Colonic mucosa (tissue), 4 donors: ENCODE results near the gene ZDHHC14. TPM values are rescaled to one million over a fixed set of nuclear protein-coding genes. Genes with fewer than 3 reads are reported as not detected.

Experiments used
- DNase-seq: peaks from one replicate; pipeline ENCODE4 v3.0.0-alpha.2; 2020
- H3K27ac ChIP-seq: fragments of 200-600 bp; one replicate; pipeline ENCODE4 v1.8.0; 2021
- H3K27me3 ChIP-seq: fragments of 200-600 bp; one replicate; pipeline ENCODE4 v1.8.0; 2021
- H3K36me3 ChIP-seq: fragments of 200-600 bp; one replicate; pipeline ENCODE4 v1.8.0; 2021
- H3K4me1 ChIP-seq: fragments of 200-600 bp; one replicate; pipeline ENCODE4 v1.8.0; 2021; ENCODE audit warnings: mild to moderate bottlenecking
- H3K4me3 ChIP-seq: fragments of 200-600 bp; one replicate; pipeline ENCODE4 v1.8.0; 2021
- H3K9ac ChIP-seq, 2 donors: one replicate each; pipeline ENCODE4 v1.7.0; 2013; ENCODE audit warnings: control low read depth in 2 of 2, low read depth in 2 of 2, low read length in 2 of 2
- H3K9me3 ChIP-seq: fragments of 200-600 bp; one replicate; pipeline ENCODE4 v1.8.0; 2021
- CTCF ChIP-seq: fragments of 200-600 bp; IDR thresholded peaks from one replicate; pipeline ENCODE4 v1.8.0; 2022; ENCODE audit warnings: antibody characterized with exemption, mild to moderate bottlenecking
- intact Hi-C: fragments of 100-400 bp; cut with DNase I; formaldehyde crosslinking; loops from one replicate; pipeline ENCODE4 v1.14.1; 2022
- total RNA-seq, 2 donors: library from RNA; stranded (reverse); fragmentation: NEBNext Ultra II Directional in 1 of 2; extraction: Animal tissue kit (Norgen Biotek cat#: 25700) in 1 of 2; gene quantifications; one replicate each; pipeline ENCODE4 v1.2.1, GENCODE V29; 2021
- donor health status: healthy.
- donor health status: DM: no; HTN: no; CAD: no.
- donor health status: DM: no; HTN: no; CAD: no.

The ZDHHC14 gene
- total RNA-seq, 2 donors from 2014 or later = 8.4 to 11.4 TPM

GRCh38 chr6:157438611-157439111, 57.7 kb downstream of the ZDHHC14 start:
- Histone ChIP-seq H3K4me3 (no peak overlapping the region), H3K27me3 (no peaks in the 10 kb centered on the region), H3K4me1 (peaks cover 7% of the 10 kb centered on the region), H3K36me3 (no peaks in the 10 kb centered on the region), H3K9me3 (no peaks in the 10 kb centered on the region), H3K9ac (no peak overlapping the region), H3K27ac (no peak overlapping the region)
- TF ChIP-seq CTCF = no peak
- DNase-seq = no peak
- intact Hi-C loops = no loop called here

GRCh38 chr6:157440171-157440570, 59.2 kb downstream of the ZDHHC14 start:
- no peak for TF ChIP-seq CTCF
- Histone ChIP-seq H3K36me3 (no peaks in the 10 kb centered on the region), H3K27ac (no peak overlapping the region), H3K27me3 (no peaks in the 10 kb centered on the region), H3K9me3 (no peaks in the 10 kb centered on the region), H3K9ac (no peak overlapping the region), H3K4me3 (no peak overlapping the region), H3K4me1 (peaks cover under 1% of the 10 kb centered on the region)
- no peak for DNase-seq
- intact Hi-C loops = no loop called here

GRCh38 chr6:157442291-157442690, 61.3 kb downstream of the ZDHHC14 start:
- no peaks in the 10 kb centered on the region for H3K4me1 ChIP-seq
- H3K27me3 ChIP-seq = no peaks in the 10 kb centered on the region
- intact Hi-C loops = no loop called here
- no peak overlapping the region for H3K27ac ChIP-seq
- H3K9ac ChIP-seq = no peak overlapping the region
- no peak for DNase-seq
- no peaks in the 10 kb centered on the region for H3K36me3 ChIP-seq
- H3K9me3 ChIP-seq = no peaks in the 10 kb centered on the region
- no peak overlapping the region for H3K4me3 ChIP-seq
- TF ChIP-seq CTCF = no peak

GRCh38 chr6:157443066-157443800, 62.2 kb downstream of the ZDHHC14 start:
- H3K4me3 ChIP-seq = no peak overlapping the region
- no peaks in the 10 kb centered on the region for H3K36me3 ChIP-seq
- H3K4me1 ChIP-seq = no peaks in the 10 kb centered on the region
- no peak for TF ChIP-seq CTCF
- intact Hi-C loops = no loop called here
- no peaks in the 10 kb centered on the region for H3K9me3 ChIP-seq
- H3K27ac ChIP-seq = no peak overlapping the region
- DNase-seq = no peak
- H3K9ac ChIP-seq = no peak overlapping the region
- H3K27me3 ChIP-seq = no peaks in the 10 kb centered on the region

- no peak overlapping the region for H3K9ac ChIP-seq
- H3K4me1 ChIP-seq = no peaks in the 10 kb centered on the region
- no peak overlapping the region for H3K4me3 ChIP-seq
- DNase-seq = no peak
- H3K27me3 ChIP-seq = no peaks in the 10 kb centered on the region
- no peaks in the 10 kb centered on the region for H3K36me3 ChIP-seq
- no peak for TF ChIP-seq CTCF
- H3K27ac ChIP-seq = no peak overlapping the region
- no peaks in the 10 kb centered on the region for H3K9me3 ChIP-seq
- intact Hi-C loops = no loop called here
Observed at GRCh38 chr6:157445277-157446009, 64.5 kb downstream of the ZDHHC14 start.
